ENCODE results near the gene RNF150. TPM values are rescaled to one million over a fixed set of nuclear protein-coding genes. Genes with fewer than 3 reads are reported as not detected.

Gene RNF150
- polyA plus RNA-seq, 1 donor from 2014 or later: 15.3 TPM

DNA sequence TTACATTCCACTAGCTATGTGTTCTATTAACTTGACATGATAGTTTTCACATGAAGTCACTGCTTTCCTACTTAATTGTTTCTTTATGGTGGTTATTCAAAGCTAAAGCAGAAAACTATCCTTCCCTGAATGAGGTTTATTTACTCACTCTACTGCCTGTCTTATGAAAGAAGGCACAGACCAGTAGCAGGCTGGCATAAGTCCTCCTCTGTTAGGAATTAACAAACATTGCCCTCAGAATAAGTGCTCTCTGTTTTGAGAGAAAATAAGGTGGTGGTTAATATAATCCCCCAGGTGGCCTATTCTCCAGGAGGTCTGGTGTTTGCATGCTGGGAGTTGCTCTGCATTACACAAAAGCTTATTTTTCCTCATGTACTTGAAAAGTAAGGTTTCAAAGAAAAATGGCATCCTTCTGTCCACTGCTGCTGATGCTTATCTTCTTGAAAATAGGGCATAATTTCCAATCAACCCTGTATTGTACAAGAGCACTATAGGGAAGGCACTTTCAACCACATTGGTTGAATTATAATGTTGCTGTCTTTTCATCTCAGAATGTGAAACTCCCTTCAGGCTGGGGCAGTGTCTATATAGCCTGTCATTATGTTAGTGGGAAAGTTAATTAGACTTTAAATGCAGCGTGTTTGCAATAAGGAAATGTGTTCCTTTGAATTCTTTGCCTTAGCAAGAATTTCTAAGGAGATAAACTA lies 257.4 kb downstream of the RNF150 start:
- H3K27me3 ChIP-seq (ENCODE audit: insufficient read depth, low read depth, low read length): peaks cover 12% of the 10 kb centered on the region
- no peak overlapping the region for H2AFZ ChIP-seq (ENCODE audit: low read depth, low read length)
- H3K36me3 ChIP-seq (ENCODE audit: insufficient read depth, low read length): no peaks in the 10 kb centered on the region
- no peaks in the 10 kb centered on the region for H3K9me2 ChIP-seq (ENCODE audit: insufficient read depth, low read length)
- H3K79me2 ChIP-seq (replicated peaks; ENCODE audit: insufficient read depth, low read length): no peaks in the 10 kb centered on the region
- H4K20me1 ChIP-seq (ENCODE audit: insufficient read depth): no peaks in the 10 kb centered on the region
- no peak overlapping the region for H3K27ac ChIP-seq (ENCODE audit: low read length)
- H3K9me3 ChIP-seq (ENCODE audit: low read length): peaks cover 7% of the 10 kb centered on the region
- TF ChIP-seq, protein P1, sequence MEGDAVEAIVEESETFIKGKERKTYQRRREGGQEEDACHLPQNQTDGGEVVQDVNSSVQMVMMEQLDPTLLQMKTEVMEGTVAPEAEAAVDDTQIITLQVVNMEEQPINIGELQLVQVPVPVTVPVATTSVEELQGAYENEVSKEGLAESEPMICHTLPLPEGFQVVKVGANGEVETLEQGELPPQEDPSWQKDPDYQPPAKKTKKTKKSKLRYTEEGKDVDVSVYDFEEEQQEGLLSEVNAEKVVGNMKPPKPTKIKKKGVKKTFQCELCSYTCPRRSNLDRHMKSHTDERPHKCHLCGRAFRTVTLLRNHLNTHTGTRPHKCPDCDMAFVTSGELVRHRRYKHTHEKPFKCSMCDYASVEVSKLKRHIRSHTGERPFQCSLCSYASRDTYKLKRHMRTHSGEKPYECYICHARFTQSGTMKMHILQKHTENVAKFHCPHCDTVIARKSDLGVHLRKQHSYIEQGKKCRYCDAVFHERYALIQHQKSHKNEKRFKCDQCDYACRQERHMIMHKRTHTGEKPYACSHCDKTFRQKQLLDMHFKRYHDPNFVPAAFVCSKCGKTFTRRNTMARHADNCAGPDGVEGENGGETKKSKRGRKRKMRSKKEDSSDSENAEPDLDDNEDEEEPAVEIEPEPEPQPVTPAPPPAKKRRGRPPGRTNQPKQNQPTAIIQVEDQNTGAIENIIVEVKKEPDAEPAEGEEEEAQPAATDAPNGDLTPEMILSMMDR (IDR thresholded peaks at IDR 0.05; ENCODE audit: poor library complexity, severe bottlenecking): no peak
- TF ChIP-seq POLR2AphosphoS5 (IDR thresholded peaks at IDR 0.05) (no peak), EP300 (conservative IDR thresholded peaks at IDR 0.05; ENCODE audit: poor library complexity, severe bottlenecking) (no peak), RAD21 (conservative IDR thresholded peaks at IDR 0.05) (no peak), MXI1 (conservative IDR thresholded peaks at IDR 0.05; ENCODE audit: poor library complexity, severe bottlenecking) (no peak), SMC3 (conservative IDR thresholded peaks at IDR 0.05; ENCODE audit: poor library complexity) (no peak), EZH2 (IDR thresholded peaks at IDR 0.05; ENCODE audit: borderline replicate concordance, insufficient read depth, low read length, poor library complexity, severe bottlenecking) (no peak), TAF1 (IDR thresholded peaks at IDR 0.05; ENCODE audit: low read depth) (no peak)
- TF ChIP-seq, protein P2, sequence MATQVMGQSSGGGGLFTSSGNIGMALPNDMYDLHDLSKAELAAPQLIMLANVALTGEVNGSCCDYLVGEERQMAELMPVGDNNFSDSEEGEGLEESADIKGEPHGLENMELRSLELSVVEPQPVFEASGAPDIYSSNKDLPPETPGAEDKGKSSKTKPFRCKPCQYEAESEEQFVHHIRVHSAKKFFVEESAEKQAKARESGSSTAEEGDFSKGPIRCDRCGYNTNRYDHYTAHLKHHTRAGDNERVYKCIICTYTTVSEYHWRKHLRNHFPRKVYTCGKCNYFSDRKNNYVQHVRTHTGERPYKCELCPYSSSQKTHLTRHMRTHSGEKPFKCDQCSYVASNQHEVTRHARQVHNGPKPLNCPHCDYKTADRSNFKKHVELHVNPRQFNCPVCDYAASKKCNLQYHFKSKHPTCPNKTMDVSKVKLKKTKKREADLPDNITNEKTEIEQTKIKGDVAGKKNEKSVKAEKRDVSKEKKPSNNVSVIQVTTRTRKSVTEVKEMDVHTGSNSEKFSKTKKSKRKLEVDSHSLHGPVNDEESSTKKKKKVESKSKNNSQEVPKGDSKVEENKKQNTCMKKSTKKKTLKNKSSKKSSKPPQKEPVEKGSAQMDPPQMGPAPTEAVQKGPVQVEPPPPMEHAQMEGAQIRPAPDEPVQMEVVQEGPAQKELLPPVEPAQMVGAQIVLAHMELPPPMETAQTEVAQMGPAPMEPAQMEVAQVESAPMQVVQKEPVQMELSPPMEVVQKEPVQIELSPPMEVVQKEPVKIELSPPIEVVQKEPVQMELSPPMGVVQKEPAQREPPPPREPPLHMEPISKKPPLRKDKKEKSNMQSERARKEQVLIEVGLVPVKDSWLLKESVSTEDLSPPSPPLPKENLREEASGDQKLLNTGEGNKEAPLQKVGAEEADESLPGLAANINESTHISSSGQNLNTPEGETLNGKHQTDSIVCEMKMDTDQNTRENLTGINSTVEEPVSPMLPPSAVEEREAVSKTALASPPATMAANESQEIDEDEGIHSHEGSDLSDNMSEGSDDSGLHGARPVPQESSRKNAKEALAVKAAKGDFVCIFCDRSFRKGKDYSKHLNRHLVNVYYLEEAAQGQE (IDR thresholded peaks at IDR 0.05; ENCODE audit: borderline replicate concordance): no peak
- no peaks in the 10 kb centered on the region for H3F3A ChIP-seq (ENCODE audit: insufficient read depth, low read length, poor library complexity, severe bottlenecking)
- no peak overlapping the region for H3K4me2 ChIP-seq (ENCODE audit: low read length)
- H3K9ac ChIP-seq (ENCODE audit: low read length): no peak overlapping the region
- no peak overlapping the region for H3K4me3 ChIP-seq (ENCODE audit: low read length)

DNA sequence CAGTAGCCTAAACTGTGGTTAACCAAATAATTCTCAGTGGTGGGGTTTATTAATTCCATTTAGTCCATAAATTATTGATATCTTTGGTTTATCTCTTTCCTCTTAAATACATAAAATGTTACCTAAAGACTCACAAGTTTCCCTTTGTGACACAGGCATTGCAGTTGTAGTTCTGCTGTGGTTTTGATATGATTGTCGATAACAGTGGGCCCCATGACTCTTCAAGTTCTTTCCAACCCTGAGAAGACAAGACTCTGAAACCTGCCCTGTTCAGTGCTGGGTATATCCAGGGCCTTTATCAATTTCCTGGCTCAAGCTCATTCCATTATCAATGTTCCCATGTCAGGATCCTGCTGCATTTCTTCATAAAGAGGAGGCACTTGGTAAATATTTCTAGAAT lies 259.2 kb downstream of the RNF150 start:
- H3K4me2 ChIP-seq (ENCODE audit: low read length): no peak overlapping the region

More for the DNA sequence above, 259.2 kb downstream of the RNF150 start:
- TF ChIP-seq, protein P2 (IDR thresholded peaks at IDR 0.05; ENCODE audit: borderline replicate concordance): no peak
- TF ChIP-seq, protein P1 (IDR thresholded peaks at IDR 0.05; ENCODE audit: poor library complexity, severe bottlenecking): no peak
- TF ChIP-seq SMC3 (conservative IDR thresholded peaks at IDR 0.05; ENCODE audit: poor library complexity) (no peak), EP300 (conservative IDR thresholded peaks at IDR 0.05; ENCODE audit: poor library complexity, severe bottlenecking) (no peak)
- Histone ChIP-seq H3K27me3 (ENCODE audit: insufficient read depth, low read depth, low read length) (peaks cover 30% of the 10 kb centered on the region), H3K9ac (ENCODE audit: low read length) (no peak overlapping the region), H3K36me3 (ENCODE audit: insufficient read depth, low read length) (no peaks in the 10 kb centered on the region), H3K4me3 (ENCODE audit: low read length) (no peak overlapping the region), H2AFZ (ENCODE audit: low read depth, low read length) (no peak overlapping the region), H4K20me1 (ENCODE audit: insufficient read depth) (no peaks in the 10 kb centered on the region), H3K9me2 (ENCODE audit: insufficient read depth, low read length) (no peaks in the 10 kb centered on the region), H3K9me3 (ENCODE audit: low read length) (peaks cover 5% of the 10 kb centered on the region), H3K27ac (ENCODE audit: low read length) (no peak overlapping the region), H3F3A (ENCODE audit: insufficient read depth, low read length, poor library complexity, severe bottlenecking) (no peaks in the 10 kb centered on the region), H3K79me2 (replicated peaks; ENCODE audit: insufficient read depth, low read length) (no peaks in the 10 kb centered on the region)

All from neural cell (in vitro differentiated cells).